Immature natural killer cell (primary cell): Measurements from ENCODE around the gene PIM2. TPM values are rescaled to one million over a fixed set of nuclear protein-coding genes. Genes with fewer than 3 reads are reported as not detected.
A peak's percentile ranks its signal among the peaks of the same experiment; 100 is the strongest.

Source experiments
- DNase-seq, 3 donors: peaks; one replicate each; pipeline ENCODE4 v3.0.0; 2022; ENCODE audit warnings: mixed read lengths in 1 of 3
- H3K27ac Mint-ChIP-seq, 6 donors: one replicate each; pipeline ENCODE4 v1.8.0; 2020; ENCODE audit warnings: mixed read lengths in 6 of 6, mild to moderate bottlenecking in 5 of 6, inconsistent platforms in 4 of 6, moderate library complexity in 3 of 6
- H3K27me3 Mint-ChIP-seq, 3 donors: one replicate each; pipeline ENCODE4 v1.8.0; 2020 to 2021; ENCODE audit warnings: low read depth in 3 of 3, mild to moderate bottlenecking in 3 of 3, mixed read lengths in 3 of 3, moderate library complexity in 3 of 3, inconsistent platforms in 1 of 3
- H3K36me3 Mint-ChIP-seq, 3 donors: one replicate each; pipeline ENCODE4 v1.8.0; 2020; ENCODE audit warnings: mixed read lengths in 3 of 3, inconsistent platforms in 2 of 3, mild to moderate bottlenecking in 2 of 3
- H3K4me1 Mint-ChIP-seq, 2 donors: one replicate each; pipeline ENCODE4 v1.8.0; 2020; ENCODE audit warnings: inconsistent platforms in 2 of 2, mild to moderate bottlenecking in 2 of 2, mixed read lengths in 2 of 2, moderate library complexity in 1 of 2
- H3K4me3 Mint-ChIP-seq, 5 donors: one replicate each; pipeline ENCODE4 v1.8.0; 2020; ENCODE audit warnings: mild to moderate bottlenecking in 5 of 5, mixed read lengths in 5 of 5, inconsistent platforms in 3 of 5, moderate library complexity in 3 of 5
- H3K9me3 Mint-ChIP-seq, 6 donors: one replicate each; pipeline ENCODE4 v1.8.0; 2020; ENCODE audit warnings: mild to moderate bottlenecking in 6 of 6, mixed read lengths in 6 of 6, inconsistent platforms in 4 of 6, moderate library complexity in 3 of 6
- polyA plus RNA-seq, 3 donors: library from polyadenylated mRNA; unstranded; fragments of 300-500 nt; fragmentation: Illumina TruSeq; gene quantifications; one replicate each; pipeline ENCODE4 v1.2.3, GENCODE V29; 2021

The PIM2 gene
- polyA plus RNA-seq, 3 donors from 2014 or later, result 86.0 to 158 (median 146) TPM

DNA sequence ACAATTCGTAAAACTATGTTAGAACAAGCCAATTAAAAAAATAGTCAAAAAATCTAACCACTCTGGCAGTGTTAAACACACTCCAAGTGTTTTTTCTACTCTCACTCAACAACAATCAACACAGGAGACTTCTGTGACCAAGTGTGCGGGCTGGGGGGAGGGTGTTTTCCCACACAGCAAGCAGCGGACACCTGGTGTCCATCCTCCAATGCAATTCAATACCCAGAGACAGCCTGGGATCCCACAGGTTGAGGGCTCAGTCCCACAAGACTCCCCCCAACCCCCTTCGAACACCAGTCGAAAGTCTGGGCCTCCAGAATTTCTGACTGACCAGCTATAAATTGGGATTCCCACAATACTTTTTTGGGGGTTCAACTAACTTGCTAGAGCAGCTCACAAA, 8.3 kb upstream of the PIM2 start:
- DNase-seq, result no peak
- H3K27me3 Mint-ChIP-seq, result peaks cover 0 to 9% (median 0%) of the 10 kb centered on the region in 3 donors
- H3K36me3 Mint-ChIP-seq, result peaks cover 0 to 5% (median 0%) of the 10 kb centered on the region in 3 donors
- H3K9me3 Mint-ChIP-seq, result no peaks in the 10 kb centered on the region
- peaks cover 33 to 41% of the 10 kb centered on the region in 2 donors for H3K4me1 Mint-ChIP-seq
- no peak overlapping the region for H3K4me3 Mint-ChIP-seq
- no peak overlapping the region for H3K27ac Mint-ChIP-seq

DNA sequence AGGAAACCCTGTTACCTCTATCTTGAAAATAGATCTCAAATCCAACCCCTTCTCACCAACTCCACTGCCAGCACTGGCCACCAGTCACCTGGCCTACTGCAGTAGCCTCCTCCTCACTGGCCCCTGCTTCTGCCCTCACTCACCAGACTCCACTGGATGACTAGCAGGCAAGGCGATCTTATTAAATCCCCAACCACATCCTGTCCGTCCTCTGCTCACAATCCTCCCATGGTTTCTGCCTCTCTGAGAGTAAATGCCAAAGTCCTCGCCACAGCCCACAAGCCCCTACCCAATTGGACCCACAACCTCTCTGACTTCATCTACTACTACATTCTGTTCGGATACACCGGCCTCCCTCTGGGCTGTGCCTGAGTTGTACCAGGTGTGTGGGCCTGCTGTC, 5.4 kb upstream of the PIM2 start:
- Mint-ChIP-seq H3K27me3 (peaks cover 2 to 14% (median 3%) of the 10 kb centered on the region in 3 donors), H3K27ac (peak overlapping the region; percentile 57 to 94 (median 83)), H3K9me3 (no peaks in the 10 kb centered on the region), H3K4me3 (peak overlapping the region; percentile 55 to 75 (median 68)), H3K4me1 (peaks cover 61 to 64% of the 10 kb centered on the region in 2 donors), H3K36me3 (peaks cover 0 to 9% (median 3%) of the 10 kb centered on the region in 3 donors)
- peak; percentile 42 to 50 (median 49) for DNase-seq

DNA sequence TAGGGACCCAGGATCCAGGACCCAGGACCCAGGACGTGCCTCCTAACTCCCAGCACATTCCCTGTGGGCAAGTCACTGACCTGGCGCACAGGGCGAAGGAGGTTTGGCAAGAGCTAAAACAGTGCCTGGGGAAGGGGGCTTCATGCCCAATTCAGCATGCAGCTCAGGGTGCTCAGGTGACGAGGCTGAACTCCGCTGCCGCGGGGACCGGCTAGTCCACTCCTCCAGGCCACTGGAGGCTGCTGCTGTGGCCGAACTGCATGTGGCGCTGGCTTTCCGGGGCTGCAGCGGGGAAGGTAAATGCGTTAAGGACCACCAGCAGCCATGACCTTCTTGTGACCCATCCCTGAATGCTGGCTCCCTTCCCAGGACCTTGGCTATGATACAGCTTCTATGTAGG, 4.9 kb upstream of the PIM2 start:
- H3K27me3 Mint-ChIP-seq, result peaks cover 2 to 17% (median 7%) of the 10 kb centered on the region in 3 donors
- H3K4me1 Mint-ChIP-seq, result peaks cover 65 to 67% of the 10 kb centered on the region in 2 donors

DNA sequence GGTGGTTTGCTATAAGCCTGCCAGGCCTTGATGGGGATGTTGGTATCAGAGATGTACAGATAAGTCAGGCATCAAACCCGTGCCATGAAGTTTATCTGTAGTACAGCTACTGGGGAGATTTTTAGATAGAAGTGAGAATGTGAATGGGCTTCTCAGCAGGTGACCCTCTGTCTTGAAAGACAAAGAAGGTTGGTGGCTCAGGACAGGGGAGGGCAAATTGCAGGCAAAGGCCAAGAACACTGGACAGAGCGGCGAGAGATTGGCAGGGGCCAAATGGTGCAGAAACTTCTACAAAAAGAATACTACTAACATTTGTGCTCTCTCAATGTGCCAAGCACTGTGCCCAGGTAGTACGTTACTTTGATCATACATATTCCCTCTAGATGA, 1.9 kb upstream of the PIM2 start:
- peaks cover 3 to 17% (median 6%) of the 10 kb centered on the region in 3 donors for H3K36me3 Mint-ChIP-seq
- peak overlapping the region; percentile 90 to 99 (median 91) for H3K4me3 Mint-ChIP-seq
- H3K9me3 Mint-ChIP-seq, result no peaks in the 10 kb centered on the region
- peak overlapping the region; percentile 87 to 97 (median 90) for H3K27ac Mint-ChIP-seq
- peaks cover 13 to 17% (median 16%) of the 10 kb centered on the region in 3 donors for H3K27me3 Mint-ChIP-seq
- DNase-seq, result no peak
- peaks cover 72 to 75% of the 10 kb centered on the region in 2 donors for H3K4me1 Mint-ChIP-seq

More for the DNA sequence above, 4.9 kb upstream of the PIM2 start:
- Mint-ChIP-seq H3K9me3 (no peaks in the 10 kb centered on the region), H3K27ac (peak overlapping the region; percentile 57 to 94 (median 83)), H3K4me3 (peak overlapping the region; percentile 55 to 75 (median 68)), H3K36me3 (peaks cover 0 to 9% (median 3%) of the 10 kb centered on the region in 3 donors)
- no peak for DNase-seq

DNA sequence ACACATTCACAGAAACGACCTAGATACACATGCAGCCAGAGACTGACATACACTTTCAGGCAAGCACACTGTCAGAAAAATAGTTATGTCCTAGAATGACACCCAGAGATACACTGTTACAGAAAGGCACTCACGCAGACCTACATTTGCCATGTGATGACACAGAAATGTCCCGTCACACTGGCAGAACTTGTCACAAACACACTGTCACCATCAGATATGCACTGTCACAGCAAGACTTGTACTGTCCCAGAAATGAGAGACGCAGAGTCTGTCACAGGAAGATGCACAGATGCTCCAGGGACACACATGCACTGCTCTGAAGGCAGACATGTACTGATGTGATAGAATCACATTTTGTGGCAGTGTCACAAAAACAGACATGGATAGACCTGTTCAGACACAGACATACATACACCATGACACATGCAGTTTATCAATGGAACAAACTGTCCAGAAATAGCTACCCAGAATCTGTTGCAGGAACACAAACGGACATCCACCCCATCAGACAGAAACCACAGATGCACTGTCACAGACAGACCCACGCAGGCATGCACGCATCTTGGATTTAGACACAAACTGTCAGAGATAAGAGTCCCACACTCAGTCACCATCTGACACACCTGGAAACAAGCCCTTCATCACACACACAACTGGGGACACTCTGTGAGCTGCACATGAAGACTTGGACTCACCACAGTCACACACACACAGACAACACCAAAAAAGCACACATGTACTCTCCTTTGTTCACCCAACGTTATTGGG, 1.3 kb upstream of the PIM2 start:
- Mint-ChIP-seq H3K4me3 (peak overlapping the region; percentile 90 to 99 (median 91)), H3K27me3 (peaks cover 13 to 17% (median 16%) of the 10 kb centered on the region in 3 donors), H3K27ac (peak overlapping the region; percentile 87 to 97 (median 90)), H3K9me3 (no peaks in the 10 kb centered on the region), H3K4me1 (peaks cover 72 to 75% of the 10 kb centered on the region in 2 donors), H3K36me3 (peaks cover 3 to 17% (median 6%) of the 10 kb centered on the region in 3 donors)
- DNase-seq, result peak; percentile 26 to 49 (median 44)

DNA sequence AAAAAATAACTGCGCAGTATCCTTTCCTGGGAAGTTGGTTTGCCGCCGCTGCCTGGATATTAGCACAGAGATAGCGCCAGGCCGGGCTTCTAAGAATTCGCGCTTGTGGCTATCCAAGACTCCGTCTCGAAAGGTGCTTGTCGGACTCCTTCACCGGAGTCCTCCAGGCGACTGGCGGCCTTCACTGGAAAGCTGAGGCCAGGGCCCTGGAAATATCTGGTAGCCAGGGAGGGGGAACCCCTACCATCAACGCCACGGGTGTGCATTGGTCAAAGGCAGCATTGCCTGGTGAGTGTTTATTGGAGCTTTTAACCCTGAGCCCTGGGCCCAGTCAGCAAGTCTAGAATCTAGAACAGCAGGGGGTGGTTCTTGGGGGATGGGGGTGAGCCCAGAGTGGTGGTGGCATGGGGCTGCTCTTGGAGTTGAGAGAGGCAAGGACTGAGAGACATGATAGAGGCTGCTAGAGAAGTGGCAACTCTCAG, 577 bp upstream of the PIM2 start:
- H3K4me3 Mint-ChIP-seq, result peak overlapping the region; percentile 90 to 99 (median 91)
- H3K4me1 Mint-ChIP-seq, result peaks cover 76 to 77% of the 10 kb centered on the region in 2 donors
- peak overlapping the region; percentile 87 to 97 (median 90) for H3K27ac Mint-ChIP-seq
- H3K36me3 Mint-ChIP-seq, result peaks cover 3 to 22% (median 6%) of the 10 kb centered on the region in 3 donors
- H3K9me3 Mint-ChIP-seq, result no peaks in the 10 kb centered on the region
- peaks cover 13 to 17% (median 16%) of the 10 kb centered on the region in 3 donors for H3K27me3 Mint-ChIP-seq
- no peak for DNase-seq

DNA sequence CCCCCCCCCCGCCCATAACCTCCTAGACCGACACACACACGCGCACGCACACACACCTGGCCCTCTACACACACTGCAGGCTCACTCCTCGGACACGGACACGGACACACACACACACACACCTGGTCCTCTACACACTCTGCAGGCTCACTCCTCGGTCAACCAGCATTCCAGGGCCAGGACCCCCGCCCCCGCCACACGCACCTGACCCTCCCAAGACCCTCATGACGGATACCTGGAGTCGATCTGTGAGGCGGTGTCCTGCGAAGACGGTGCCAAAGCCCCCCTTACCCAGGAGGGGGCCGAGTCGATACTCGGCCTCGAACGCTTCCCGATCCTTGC, 552 bp downstream of the PIM2 start:
- Mint-ChIP-seq H3K36me3 (peaks cover 3 to 26% (median 6%) of the 10 kb centered on the region in 3 donors), H3K4me3 (peak overlapping the region; percentile 90 to 99 (median 91)), H3K9me3 (no peaks in the 10 kb centered on the region), H3K27ac (peak overlapping the region; percentile 87 to 97 (median 90)), H3K27me3 (peaks cover 13 to 17% (median 16%) of the 10 kb centered on the region in 3 donors), H3K4me1 (peaks cover 70 to 75% of the 10 kb centered on the region in 2 donors)
- DNase-seq, result no peak

DNA sequence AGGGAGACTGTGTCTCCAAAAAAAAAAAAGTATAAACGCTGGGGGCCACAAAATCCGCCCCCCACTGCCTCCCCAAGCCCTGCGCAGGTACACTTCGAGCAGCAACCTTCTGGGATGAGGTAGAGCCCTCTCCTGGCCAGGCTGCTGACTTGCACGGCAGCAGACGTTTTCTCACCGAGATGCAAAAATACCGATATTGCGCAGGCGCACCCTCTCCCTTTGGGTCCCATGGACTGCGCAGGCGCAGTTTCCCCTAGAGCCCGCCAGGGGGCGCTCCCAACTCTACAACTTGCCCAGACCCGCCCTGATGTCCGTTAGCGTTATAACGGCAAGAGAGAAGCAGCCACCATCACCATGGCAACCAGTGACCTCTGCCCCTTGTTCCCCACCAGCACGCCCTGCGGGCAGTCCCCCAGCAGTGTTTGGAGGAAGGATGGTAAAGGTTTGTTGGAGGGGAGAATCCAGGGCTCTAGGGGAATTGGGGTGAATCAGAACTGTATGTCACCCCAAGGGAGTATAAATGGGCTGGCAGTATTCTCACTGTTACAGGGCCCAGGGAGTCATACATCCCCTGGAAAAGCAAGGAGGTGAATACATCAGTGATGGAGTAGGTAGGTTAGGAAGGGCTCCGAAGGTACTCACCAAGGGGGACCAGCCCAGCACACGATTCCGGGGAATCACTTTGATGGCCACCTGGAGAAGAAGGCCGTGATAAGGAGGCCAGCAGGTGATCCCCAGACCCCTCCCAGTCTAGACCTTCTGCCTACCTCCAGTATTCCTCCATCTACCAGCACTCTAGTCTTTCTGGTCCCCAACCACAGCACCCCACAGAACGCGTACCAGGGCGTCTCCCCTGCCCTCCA, 1.5 kb downstream of the PIM2 start:
- Mint-ChIP-seq H3K4me1 (peaks cover 65 to 66% of the 10 kb centered on the region in 2 donors), H3K27me3 (peaks cover 13 to 18% (median 17%) of the 10 kb centered on the region in 3 donors), H3K27ac (peak overlapping the region; percentile 87 to 97 (median 90)), H3K36me3 (peaks cover 3 to 26% (median 6%) of the 10 kb centered on the region in 3 donors), H3K9me3 (peaks cover 0 to 2% (median 0%) of the 10 kb centered on the region in 6 donors), H3K4me3 (peak overlapping the region; percentile 90 to 99 (median 91))
- DNase-seq, result peak; percentile 89 to 93 (median 90)

DNA sequence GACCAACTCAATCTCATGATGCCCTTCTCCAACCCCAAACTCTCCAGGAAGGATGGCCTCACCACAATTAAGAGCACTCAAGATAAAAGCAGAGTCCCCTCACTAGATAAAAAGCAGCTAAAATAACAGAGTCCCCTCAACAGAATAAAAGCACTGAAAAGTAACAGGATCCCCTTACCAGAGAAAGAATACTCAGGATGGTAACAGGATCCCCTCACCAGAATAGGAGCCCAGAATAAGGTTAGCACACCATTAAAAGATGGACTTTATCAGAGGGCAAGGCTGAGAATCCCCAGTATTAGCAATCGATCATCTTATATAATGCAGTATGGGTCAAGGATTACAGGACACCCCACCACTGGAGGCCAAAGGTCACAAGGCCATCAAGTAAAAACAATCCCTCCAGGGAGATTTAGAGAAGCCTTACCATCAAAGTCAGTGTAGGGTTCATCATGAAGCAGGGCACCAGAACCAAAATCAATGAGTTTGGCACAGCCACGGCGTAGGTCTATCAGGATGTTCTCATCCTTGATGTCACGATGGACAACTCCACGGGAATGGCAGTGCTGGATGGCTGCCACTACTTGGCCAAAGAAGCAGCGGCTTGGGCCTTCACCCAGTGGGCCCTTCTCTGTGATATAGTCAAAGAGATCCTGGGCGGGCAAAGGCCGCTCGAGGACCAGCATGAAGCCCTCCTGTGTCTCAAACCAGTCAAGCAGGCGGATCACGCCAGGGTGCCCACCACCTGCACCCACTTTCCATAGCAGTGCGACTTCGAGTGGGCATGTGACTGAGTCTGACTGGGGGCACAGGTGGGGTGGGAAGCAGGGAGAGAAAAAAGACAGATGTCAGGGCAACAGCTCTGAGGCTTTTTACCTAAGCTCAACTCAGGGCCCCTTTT, 4.0 kb downstream of the PIM2 start:
- peaks cover 59 to 61% of the 10 kb centered on the region in 2 donors for H3K4me1 Mint-ChIP-seq
- peak overlapping the region in 5 of 6 donors; percentile 30 to 72 (median 62) for H3K27ac Mint-ChIP-seq
- DNase-seq, result no peak
- peak overlapping the region; percentile 5 to 47 (median 30) for H3K4me3 Mint-ChIP-seq
- H3K27me3 Mint-ChIP-seq, result peaks cover 22 to 36% (median 30%) of the 10 kb centered on the region in 3 donors
- H3K9me3 Mint-ChIP-seq, result peaks cover 0 to 2% (median 0%) of the 10 kb centered on the region in 6 donors
- H3K36me3 Mint-ChIP-seq, result peaks cover 0 to 22% (median 6%) of the 10 kb centered on the region in 3 donors

DNA sequence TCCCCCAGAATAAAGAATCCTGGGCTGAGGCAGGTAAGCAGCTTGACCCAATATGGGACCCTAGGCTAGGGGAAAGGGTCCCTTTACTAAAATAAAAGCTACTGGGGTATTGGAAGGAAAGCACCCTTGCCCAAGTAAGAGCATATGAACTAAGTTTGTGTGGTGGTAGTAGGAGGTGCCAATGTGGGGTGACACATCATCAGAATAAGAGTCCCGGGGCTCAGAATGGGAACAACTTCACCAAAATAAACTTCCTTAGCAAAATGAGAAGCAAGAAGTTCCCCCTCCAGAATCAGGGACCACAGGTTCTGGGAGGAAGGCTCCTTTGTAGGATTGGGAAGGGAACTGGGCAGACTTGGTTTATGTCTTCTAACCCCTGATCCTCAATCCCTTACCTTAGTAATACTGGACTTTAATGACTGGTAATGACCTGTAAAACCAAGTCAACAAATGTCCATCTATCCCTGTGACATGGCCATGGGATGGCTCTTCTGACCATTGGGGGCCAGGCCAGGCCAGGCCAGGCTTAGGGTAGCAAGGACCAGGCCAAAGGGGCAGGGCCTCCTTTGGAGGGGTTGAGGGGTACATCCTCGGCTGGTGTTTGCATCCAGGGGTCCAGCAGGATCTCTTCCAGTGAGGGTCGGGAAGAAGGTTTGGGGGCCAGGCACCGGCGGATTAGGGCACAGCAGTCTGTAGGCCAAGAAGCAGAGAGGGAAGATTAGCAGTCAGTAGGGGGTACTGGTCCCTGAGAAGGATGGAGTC, 5.0 kb downstream of the PIM2 start:
- H3K27ac Mint-ChIP-seq, result peak overlapping the region in 4 of 6 donors; percentile 50 to 67 (median 60)
- peaks cover 0 to 22% (median 6%) of the 10 kb centered on the region in 3 donors for H3K36me3 Mint-ChIP-seq
- DNase-seq, result no peak
- peaks cover 0 to 2% (median 0%) of the 10 kb centered on the region in 6 donors for H3K9me3 Mint-ChIP-seq
- H3K4me3 Mint-ChIP-seq, result peak overlapping the region in 2 of 5 donors; percentile 15 to 50
- peaks cover 52% of the 10 kb centered on the region in 2 donors for H3K4me1 Mint-ChIP-seq
- H3K27me3 Mint-ChIP-seq, result peaks cover 22 to 33% (median 26%) of the 10 kb centered on the region in 3 donors

DNA sequence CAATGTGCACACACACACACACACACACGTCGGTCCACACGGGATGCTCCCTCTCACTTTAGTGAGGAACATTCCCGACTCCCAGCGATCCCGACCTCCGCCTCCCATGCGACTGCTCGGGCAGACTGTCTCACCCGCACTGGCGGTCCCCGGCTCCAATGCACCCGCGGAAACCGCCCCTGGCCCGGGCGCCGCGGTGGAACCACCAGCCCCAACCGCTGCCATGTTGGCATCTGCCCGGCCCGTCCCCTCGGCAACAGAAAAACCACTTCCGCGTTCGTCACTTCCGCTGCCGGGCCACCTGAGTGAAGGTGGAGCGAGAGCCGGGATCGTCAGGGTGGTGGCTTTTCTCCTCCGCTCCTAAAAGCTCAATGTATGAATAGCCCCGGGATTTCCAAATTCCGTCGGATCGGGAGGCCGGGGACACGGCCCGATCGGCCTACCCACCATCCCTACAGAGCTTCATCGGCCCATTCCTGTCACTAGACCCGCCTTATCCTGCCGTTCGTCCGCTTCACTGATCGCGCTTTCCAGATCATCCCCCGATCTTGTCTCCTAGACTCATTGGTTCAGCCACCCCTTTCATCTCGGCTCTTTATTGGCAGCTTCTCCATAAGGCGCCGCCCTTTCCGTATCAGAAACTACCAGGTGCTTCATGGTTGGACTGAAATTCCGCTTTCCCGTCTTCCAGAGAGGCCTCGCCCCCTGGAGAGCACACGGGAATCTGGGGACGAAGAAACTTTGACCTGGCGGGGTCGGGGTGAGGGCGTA, 7.2 kb downstream of the PIM2 start, which contains the start of gene SLC35A2:
TSS of gene SLC35A2 (minus strand) at position 235 of the 771 bp plus-strand sequence. CDS start at position 225, 10 bp downstream.
- Mint-ChIP-seq H3K27me3 (peaks cover 13 to 29% (median 17%) of the 10 kb centered on the region in 3 donors), H3K9me3 (peaks cover 0 to 2% (median 0%) of the 10 kb centered on the region in 6 donors), H3K27ac (peak within 1 kb of the TSS; percentile 93 to 97 (median 96)), H3K4me1 (peaks cover 39 to 45% of the 10 kb centered on the region in 2 donors), H3K4me3 (peak within 1 kb of the TSS; percentile 89 to 94 (median 93)), H3K36me3 (peaks cover 0 to 14% (median 0%) of the 10 kb centered on the region in 3 donors)
- peak; percentile 87 to 88 (median 87) for DNase-seq
